Measurements from ENCODE around the gene ATP1A3.

DNA sequence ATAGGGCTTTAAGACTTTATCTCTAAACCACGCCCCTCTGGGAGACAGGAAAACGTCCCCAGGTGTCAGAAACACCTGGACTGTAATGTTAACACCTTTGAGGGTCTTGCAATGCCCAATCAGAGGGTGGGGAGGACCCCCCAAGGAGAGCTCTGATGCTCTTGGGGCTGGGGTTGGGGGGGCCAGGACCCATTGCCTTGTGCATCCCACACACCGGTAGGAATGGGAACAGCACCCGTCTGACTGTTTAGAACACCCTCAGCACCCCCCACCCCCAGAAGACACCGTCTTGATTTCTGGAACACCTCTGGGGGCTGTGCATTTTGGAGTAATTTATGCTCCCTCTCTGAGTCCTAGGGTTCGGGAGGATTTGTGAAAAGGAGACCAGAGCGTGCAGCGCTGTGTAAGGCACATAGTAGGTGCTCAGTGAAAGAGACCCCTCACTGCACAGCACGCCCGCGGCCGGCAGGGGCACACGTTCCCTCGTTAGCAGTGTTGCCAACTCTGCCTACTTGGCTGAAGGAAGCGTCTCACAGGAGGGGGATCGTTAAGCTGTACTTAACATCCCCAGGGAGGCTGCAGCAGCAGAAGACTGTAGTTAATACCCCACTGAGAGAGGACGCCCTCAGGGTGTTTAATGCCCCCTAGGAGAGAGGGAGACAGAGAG is 63.0 kb downstream of the ATP1A3 start:
- TF ChIP-seq CTCF (IDR thresholded peaks at IDR 0.05) (no peak), POLR2A (IDR thresholded peaks at IDR 0.05) (no peak)

Measured in thyroid gland (tissue), 4 donors.